Caco-2 (cell line): ENCODE data around the gene SLC28A2. TPM values are rescaled to one million over a fixed set of nuclear protein-coding genes. Genes with fewer than 3 reads are reported as not detected.
"Not testable (repeated sequence)": the region's sequence is repeated elsewhere in the genome, so short reads cannot be mapped to it uniquely, and the experiment has no call there.

ENCODE experiments used
- BruUV-seq: library from RNA; stranded (reverse); fragments of 400-500 nt; replicated peaks from 2 replicates; lab custom pipeline; 2021; lab: Mats Ljungman, UMichigan
- CTCF ChIA-PET: fragments of 300-600 bp; sonication (Branson Sonifier 250); formaldehyde crosslinking; loops from one replicate; lab custom pipeline; 2022; ENCODE audit warnings: antibody characterized with exemption; lab: Charles Lee
- POLR2A ChIA-PET: fragments of 300-600 bp; sonication (Branson Sonifier 250); formaldehyde crosslinking; loops from one replicate; lab custom pipeline; 2022; ENCODE audit warnings: antibody characterized with exemption; lab: Charles Lee
- DNase-seq, 2 experiments: peaks; one replicate each; pipeline versions ENCODE4 v3.0.0 to v3.0.0-alpha.2; 2020 to 2022
- H3K27me3 ChIP-seq: replicated peaks from 2 replicates; pipeline ENCODE4 v1.6.0; 2011; ENCODE audit warnings: low read length; ENCODE audit not compliant: control insufficient read depth, insufficient read depth
- H3K36me3 ChIP-seq: 2 replicates; pipeline ENCODE4 v1.5.1; 2011; ENCODE audit warnings: low read length; ENCODE audit not compliant: control insufficient read depth, insufficient read depth
- H3K4me1 ChIP-seq: fragments of 250-450 bp; sonication (Bioruptor Pico); 2 replicates; pipeline ENCODE4 v1.5.1; 2020; ENCODE audit warnings: mild to moderate bottlenecking
- H3K4me3 ChIP-seq: 2 replicates; pipeline ENCODE4 v1.5.1; 2011; ENCODE audit warnings: low read depth, mild to moderate bottlenecking, control low read depth, low read length
- H3K9me3 ChIP-seq: fragments of 250-450 bp; sonication (Bioruptor Pico); 2 replicates; pipeline ENCODE4 v1.5.1; 2020; ENCODE audit warnings: mild to moderate bottlenecking, moderate library complexity
- H3K27ac Mint-ChIP-seq: one replicate; pipeline ENCODE4 v1.8.0; 2022; ENCODE audit warnings: mixed read lengths; ENCODE audit not compliant: unreplicated experiment
- H3K27me3 Mint-ChIP-seq: one replicate; pipeline ENCODE4 v1.8.0; 2022; ENCODE audit warnings: mixed read lengths; ENCODE audit not compliant: insufficient read depth, unreplicated experiment
- H3K36me3 Mint-ChIP-seq: one replicate; pipeline ENCODE4 v1.8.0; 2022; ENCODE audit warnings: mild to moderate bottlenecking, mixed read lengths; ENCODE audit not compliant: insufficient read depth, unreplicated experiment
- H3K4me1 Mint-ChIP-seq: one replicate; pipeline ENCODE4 v1.8.0; 2022; ENCODE audit warnings: low read depth, mixed read lengths; ENCODE audit not compliant: unreplicated experiment
- H3K4me3 Mint-ChIP-seq: one replicate; pipeline ENCODE4 v1.8.0; 2022; ENCODE audit warnings: mild to moderate bottlenecking, moderate library complexity, mixed read lengths; ENCODE audit not compliant: unreplicated experiment
- H3K9me3 Mint-ChIP-seq: one replicate; pipeline ENCODE4 v1.8.0; 2022; ENCODE audit warnings: mixed read lengths; ENCODE audit not compliant: unreplicated experiment
- intact Hi-C: fragments of 100-400 bp; cut with micrococcal nuclease; formaldehyde crosslinking; loops from one replicate; pipeline ENCODE4 v1.10.0; 2022; ENCODE audit not compliant: unreplicated experiment
- total RNA-seq: library from RNA; stranded (reverse); gene quantifications from 2 replicates; pipeline ENCODE4 v1.2.3, GENCODE V29; 2022
- TF ChIP-seq, protein P1 (sequence below), 2 experiments: fragments of 200-600 bp in 1 of 2; IDR thresholded peaks; 1 replicate in 1 of 2; 2 replicates in 1 of 2; pipeline versions ENCODE4 v1.5.1 to v1.8.0; 2011 to 2022; ENCODE audit warnings: antibody characterized with exemption in 1 of 2, control low read depth in 1 of 2, inconsistent platforms in 1 of 2, low read depth in 1 of 2, low read length in 1 of 2, mild to moderate bottlenecking in 1 of 2, moderate library complexity in 1 of 2; ENCODE audit not compliant: insufficient read depth in 1 of 2, severe bottlenecking in 1 of 2, unreplicated experiment in 1 of 2

SLC28A2 gene
- total RNA-seq, 1 experiment from 2014 or later = 0.11 TPM

DNA sequence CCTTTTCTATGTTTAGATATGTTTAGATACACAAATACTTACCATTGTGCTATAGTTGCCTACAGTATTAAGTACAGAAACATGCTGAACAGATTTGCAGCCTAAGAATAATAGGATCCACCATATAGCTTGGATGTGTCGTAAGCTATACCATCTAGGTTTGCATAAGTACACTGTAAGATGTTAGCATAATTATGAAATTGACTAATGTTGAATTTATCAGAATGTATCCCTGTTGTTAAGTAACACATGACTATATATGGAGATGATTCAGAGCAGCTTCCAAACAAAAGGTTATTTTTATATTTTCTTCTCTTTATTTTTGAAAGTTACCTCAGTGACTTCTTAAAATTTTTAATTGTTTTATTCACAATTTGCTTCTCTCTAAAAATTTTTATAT, 2.4 kb downstream of the SLC28A2 start:
- no TSS peak for BruUV-seq
- 0 out of 2 replicates have a peak, but pooled peaks cover 4% of the 10 kb centered on the region for H3K4me1 ChIP-seq
- Mint-ChIP-seq H3K36me3 (no peaks in the 10 kb centered on the region), H3K27ac (no peak overlapping the region), H3K4me3 (no peak overlapping the region), H3K4me1 (peaks cover under 1% of the 10 kb centered on the region), H3K9me3 (peaks cover 11% of the 10 kb centered on the region), H3K27me3 (no peaks in the 10 kb centered on the region)
- TF ChIP-seq, protein P1, sequence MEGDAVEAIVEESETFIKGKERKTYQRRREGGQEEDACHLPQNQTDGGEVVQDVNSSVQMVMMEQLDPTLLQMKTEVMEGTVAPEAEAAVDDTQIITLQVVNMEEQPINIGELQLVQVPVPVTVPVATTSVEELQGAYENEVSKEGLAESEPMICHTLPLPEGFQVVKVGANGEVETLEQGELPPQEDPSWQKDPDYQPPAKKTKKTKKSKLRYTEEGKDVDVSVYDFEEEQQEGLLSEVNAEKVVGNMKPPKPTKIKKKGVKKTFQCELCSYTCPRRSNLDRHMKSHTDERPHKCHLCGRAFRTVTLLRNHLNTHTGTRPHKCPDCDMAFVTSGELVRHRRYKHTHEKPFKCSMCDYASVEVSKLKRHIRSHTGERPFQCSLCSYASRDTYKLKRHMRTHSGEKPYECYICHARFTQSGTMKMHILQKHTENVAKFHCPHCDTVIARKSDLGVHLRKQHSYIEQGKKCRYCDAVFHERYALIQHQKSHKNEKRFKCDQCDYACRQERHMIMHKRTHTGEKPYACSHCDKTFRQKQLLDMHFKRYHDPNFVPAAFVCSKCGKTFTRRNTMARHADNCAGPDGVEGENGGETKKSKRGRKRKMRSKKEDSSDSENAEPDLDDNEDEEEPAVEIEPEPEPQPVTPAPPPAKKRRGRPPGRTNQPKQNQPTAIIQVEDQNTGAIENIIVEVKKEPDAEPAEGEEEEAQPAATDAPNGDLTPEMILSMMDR (IDR thresholded peaks at IDR 0.05; ENCODE audit: insufficient read depth in 1 of 2, low read depth in 1 of 2, low read length in 1 of 2, severe bottlenecking in 1 of 2, unreplicated experiment in 1 of 2) = no peak
- intact Hi-C loops = no loop called here
- no peaks in the 10 kb centered on the region for H3K36me3 ChIP-seq
- ChIA-PET CTCF (no interaction called here), POLR2A (no interaction called here)
- H3K27me3 ChIP-seq = no peaks in the 10 kb centered on the region
- no peaks in the 10 kb centered on the region for H3K9me3 ChIP-seq
- DNase-seq = no peak
- H3K4me3 ChIP-seq = no peak overlapping the region

DNA sequence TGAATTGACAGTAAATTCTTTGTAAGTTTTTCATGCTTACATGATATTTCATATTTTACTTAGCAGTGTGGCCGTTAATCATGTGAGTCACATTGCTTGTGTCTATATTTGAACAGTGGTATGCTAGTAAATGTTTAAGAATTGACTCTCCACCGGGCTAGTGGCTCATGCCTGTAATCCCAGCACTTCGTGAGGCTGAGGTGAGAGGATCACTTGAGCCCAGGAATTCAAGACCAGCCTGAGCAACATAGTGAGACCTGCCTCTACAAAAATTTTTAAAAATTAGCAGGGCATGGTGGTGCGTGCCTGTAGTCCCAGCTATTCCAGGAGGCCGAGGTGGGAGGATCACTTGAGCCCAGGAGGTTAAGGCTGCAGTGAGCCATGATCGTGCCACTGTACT, 2.8 kb downstream of the SLC28A2 start:
- POLR2A ChIA-PET, H3K36me3 ChIP-seq, intact Hi-C loops, CTCF ChIA-PET, H3K27ac Mint-ChIP-seq, BruUV-seq, H3K4me1 Mint-ChIP-seq, H3K27me3 Mint-ChIP-seq, DNase-seq, H3K4me3 Mint-ChIP-seq, H3K36me3 Mint-ChIP-seq, H3K4me1 ChIP-seq, H3K4me3 ChIP-seq, H3K27me3 ChIP-seq, H3K9me3 ChIP-seq: not testable (repeated sequence)
- H3K9me3 Mint-ChIP-seq = peaks cover 11% of the 10 kb centered on the region

DNA sequence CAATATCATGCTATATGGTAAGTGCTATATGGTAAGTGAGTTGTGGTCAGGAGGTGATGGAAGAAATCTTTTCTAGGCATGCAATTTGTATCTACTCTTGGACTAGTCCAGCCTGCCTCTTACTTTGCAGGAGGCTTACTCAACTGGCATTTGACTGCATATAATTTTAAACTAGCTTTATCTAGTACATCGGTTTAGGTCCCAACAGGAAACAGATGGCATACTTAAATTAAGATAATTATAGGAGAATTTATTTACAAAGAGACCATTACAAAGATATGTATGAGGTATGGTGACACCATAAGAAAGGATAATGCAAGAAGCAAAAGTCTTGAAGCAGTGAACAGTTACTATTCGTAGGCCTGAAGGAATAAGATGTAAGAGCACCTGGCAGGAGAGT, 7.8 kb downstream of the SLC28A2 start:
- Mint-ChIP-seq H3K36me3 (no peaks in the 10 kb centered on the region), H3K27ac (no peak overlapping the region), H3K4me3 (no peak overlapping the region), H3K9me3 (peaks cover 12% of the 10 kb centered on the region), H3K4me1 (peaks cover 19% of the 10 kb centered on the region), H3K27me3 (no peaks in the 10 kb centered on the region)
- intact Hi-C loops = no loop called here
- TF ChIP-seq, protein P1 (IDR thresholded peaks at IDR 0.05; ENCODE audit: insufficient read depth in 1 of 2, low read depth in 1 of 2, low read length in 1 of 2, severe bottlenecking in 1 of 2, unreplicated experiment in 1 of 2) = no peak
- ChIA-PET CTCF (no interaction called here), POLR2A (no interaction called here)
- Histone ChIP-seq H3K4me1 (peaks cover 24% of the 10 kb centered on the region), H3K4me3 (no peak overlapping the region), H3K27me3 (no peaks in the 10 kb centered on the region), H3K36me3 (no peaks in the 10 kb centered on the region), H3K9me3 (peaks cover 15% of the 10 kb centered on the region)
- DNase-seq = no peak
- BruUV-seq = no TSS peak
